Raji (cell line): ENCODE data around the gene DDX41.

Experiments
- POLR2A ChIP-seq: IDR thresholded peaks from 2 replicates; pipeline ENCODE4 v1.6.1; 2011; ENCODE audit warnings: low read depth, low read length, control low read depth; ENCODE audit not compliant: insufficient read depth

Gene DDX41

DNA sequence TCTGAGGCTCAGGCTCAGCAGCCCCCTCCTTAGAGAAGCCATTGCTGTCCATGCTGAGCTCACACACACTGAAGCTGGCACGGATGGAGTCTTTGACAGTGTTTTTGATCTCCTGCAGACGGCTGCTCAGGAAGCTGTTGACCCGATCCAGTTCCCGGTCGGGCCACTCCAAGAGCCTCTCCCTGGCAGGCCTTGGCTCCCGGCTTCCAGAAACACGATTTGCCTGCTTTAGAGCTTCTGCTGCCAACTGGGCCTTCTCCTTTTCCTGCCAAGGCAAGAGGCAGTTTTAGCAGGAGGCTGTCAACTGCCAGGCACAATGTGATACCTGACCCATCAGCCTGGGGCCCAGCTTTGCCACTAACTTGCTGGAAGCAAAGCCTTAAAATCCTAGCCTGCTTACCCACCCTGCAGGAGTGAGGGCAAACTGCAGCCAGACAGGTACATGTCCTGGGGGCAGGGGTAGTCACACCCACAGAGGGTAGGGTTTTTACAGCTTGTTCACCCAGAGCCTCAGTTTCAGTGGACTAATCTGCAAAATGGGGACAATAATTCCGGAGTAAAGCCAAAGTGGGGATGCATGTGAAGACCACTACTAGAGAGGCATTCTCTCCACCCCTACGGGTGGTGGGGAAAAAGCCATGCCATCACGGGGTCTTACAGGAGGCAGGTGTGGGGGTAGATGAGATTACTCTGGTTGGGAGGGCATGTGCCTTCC lies 8.3 kb upstream of the DDX41 start:
- no peak for TF ChIP-seq POLR2A

GRCh38 chr5:177524539-177524900 lies 7.8 kb upstream of the DDX41 start:
- TF ChIP-seq POLR2A, result no peak

DNA sequence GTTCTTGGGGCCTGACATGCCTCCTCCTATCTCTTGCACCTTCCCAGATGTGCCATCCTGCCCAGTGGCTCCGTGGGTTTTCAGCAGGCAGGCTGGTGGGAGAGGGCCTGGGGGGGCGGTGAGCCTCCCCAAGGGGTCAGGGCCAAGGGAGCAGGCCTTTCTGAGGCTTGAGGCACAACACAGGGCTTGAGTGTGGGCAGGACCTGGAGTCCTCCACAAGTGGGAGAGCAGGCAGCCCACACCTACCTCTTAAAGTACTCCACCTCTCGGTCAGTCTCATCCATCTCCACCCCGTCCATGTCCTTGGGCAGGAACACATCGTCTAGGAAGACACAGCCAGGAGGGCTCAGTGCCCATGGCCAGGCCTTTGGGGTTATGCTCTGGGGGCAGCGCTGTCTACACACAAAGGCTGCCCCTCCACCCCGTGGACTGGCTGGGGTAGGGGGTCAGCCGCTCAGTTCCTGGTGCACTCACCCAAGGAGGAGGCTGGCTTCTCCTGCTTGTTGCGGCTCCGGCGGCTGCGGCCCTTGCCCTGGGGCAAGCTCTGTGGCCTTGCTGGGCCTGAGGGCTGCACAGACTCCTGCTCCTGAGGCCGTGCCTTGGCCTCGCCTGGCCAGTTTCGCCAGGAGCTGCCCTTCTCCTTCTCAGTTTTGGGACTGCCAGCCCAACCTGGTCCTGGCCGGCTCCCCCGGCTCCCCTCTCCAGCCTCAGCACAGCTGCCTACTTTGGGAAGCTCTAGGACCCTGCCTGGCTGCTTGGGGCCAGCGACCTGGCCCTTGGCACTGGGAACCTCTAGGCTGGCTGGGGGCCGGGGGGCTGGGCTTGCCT lies 7.2 kb upstream of the DDX41 start:
- TF ChIP-seq POLR2A, result no peak

DNA sequence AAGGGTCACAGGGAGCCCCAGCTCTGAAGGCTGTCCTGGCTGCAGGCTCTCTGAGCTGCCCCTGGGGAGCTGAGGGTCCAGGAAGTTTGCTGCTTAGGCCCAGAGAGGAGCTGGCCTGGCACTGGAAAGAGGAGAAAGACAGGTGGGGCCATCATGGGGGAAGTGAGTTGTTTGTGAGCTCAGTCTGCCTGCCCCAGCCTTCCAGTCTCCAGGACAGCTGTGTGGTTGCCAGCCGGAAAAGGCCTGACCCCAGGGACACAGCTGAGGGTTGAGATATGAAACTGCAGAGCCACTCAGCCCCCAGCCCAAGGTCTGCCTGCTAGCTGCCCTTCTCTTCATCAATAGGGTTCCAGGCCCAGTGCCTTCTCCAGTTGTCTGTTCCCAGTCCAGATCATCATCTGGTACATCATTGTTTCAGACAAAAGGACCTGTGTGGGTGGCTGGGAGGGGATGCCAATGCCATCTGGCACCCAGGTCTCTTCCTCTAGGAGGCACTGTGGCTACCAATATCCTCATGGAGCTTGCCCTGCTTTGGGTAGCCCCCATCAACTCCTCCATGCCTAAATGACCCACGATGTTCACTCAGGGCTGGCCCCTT lies 4.3 kb upstream of the DDX41 start:
- no peak for TF ChIP-seq POLR2A

- TF ChIP-seq POLR2A, result no peak
Observed at GRCh38 chr5:177520271-177520670, 3.5 kb upstream of the DDX41 start.

- no peak for TF ChIP-seq POLR2A
Observed at GRCh38 chr5:177519463-177520235, 2.9 kb upstream of the DDX41 start.

DNA sequence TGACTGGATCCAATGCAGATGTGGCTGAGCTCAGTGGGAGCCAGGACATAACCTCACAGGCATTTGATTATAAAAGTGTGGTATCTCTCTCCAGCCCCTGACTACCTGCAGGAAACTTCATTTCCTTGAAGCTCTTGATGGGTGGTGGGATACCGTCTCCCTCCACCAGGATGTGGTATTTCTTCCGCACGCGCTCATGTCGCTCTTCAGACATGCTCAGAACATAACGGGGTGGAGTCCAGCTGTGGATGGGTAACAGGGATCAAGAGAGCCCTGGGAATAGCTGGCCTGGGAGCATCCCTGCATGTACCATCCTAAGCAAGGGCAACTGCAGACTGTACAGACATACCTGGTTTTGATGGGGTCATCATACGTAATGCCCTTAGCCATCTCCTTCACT lies 1.2 kb downstream of the DDX41 start:
- TF ChIP-seq POLR2A, result no peak

GRCh38 chr5:177514541-177514940 lies 2.2 kb downstream of the DDX41 start:
- TF ChIP-seq POLR2A, result no peak

DNA sequence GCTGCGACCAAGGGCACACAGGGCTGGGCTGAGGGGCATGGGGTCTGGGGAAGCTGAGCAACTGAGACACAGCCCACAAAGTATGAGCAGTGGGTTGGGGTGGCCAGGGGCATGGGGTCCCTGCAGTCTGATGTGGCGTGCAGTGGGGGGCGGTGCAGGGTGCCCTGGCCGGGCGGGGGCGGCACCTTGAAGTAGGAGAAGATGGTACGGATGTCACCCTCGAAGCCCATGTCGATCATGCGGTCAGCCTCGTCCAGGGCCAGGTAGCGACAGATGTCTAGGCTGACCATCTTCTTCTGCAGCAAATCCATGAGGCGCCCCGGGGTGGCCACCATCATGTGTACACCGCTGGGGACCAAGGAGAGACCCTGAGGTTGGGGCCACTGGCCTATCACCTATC lies 3.3 kb downstream of the DDX41 start:
- no peak for TF ChIP-seq POLR2A

DNA sequence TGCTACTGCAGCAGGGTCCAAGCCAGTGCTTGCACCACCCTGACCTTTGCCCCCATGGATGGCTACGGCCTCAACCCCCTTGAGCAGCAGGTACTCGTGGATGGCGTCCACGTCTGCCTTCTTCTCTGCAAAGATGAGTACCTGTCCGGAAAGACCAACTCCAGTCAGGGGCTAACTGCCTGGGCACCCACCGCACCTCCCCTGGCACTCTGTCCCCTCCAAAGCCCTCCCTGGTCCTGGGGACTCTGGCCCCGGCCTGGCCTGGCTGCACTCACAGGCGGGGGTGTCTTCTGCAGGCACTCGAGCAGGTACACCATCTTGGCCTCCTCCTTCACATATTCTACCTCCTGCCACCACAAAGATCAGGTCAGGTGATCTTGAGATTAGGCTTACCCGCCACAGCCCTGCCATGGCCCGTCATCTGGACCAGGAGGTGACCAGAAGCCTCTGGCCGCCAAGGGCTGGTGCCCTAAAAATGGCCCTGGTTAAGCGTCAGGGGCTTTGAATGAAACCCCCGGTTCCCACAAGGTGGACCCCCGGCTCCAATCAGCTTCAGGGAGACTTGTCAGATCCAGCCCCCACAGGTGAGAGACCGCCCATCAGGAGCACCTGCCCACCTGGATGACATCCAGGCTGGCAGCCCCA lies 3.9 kb downstream of the DDX41 start:
- no peak for TF ChIP-seq POLR2A

- TF ChIP-seq POLR2A, result no peak
Observed at GRCh38 chr5:177511796-177512675, 4.7 kb downstream of the DDX41 start.

- TF ChIP-seq POLR2A, result no peak
Observed at GRCh38 chr5:177511181-177511580, 5.6 kb downstream of the DDX41 start.

DNA sequence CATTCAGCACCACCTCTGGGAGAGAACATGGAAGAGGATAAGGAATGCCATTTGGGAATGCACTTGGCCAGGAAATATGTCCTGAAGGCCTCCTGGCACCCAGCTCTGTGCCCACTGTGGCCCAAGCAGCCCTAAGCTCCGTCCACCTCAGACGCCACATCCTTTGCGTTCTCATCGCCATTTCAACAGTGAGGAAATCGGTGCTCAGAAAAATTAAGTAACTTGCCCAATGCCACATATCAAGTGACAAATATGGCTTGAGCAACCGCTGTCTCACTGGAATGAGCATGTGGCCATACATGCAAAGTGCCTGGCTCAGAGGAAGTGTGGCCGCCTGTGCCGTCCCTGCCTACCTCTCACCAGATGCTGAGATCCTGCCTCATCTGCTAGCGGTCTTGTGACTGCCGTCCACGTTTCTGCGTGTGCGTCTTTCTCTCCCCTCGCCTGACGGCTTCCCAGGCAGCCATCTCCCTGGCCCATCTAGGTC lies 6.2 kb downstream of the DDX41 start:
- peak; percentile 63 for TF ChIP-seq POLR2A

- TF ChIP-seq POLR2A, result peak; percentile 44; the same call in 1 of the 2 replicates
Observed at GRCh38 chr5:177509991-177510566, 6.7 kb downstream of the DDX41 start.

GRCh38 chr5:177509381-177509951 lies 7.3 kb downstream of the DDX41 start, which contains the start of gene DOK3:
DOK3 (minus strand) TSS chr5:177509826; CDS start chr5:177509540, 286 bp downstream.
- TF ChIP-seq POLR2A, result no peak; the same call in 1 of the 2 replicates
